Measurements from ENCODE around the gene APOL6.
A peak's percentile ranks its signal among the peaks of the same experiment; 100 is the strongest.

The APOL6 gene

GRCh38 chr22:35684270-35684700 is 36.0 kb downstream of the APOL6 start:
- TF ChIP-seq CTCF (IDR thresholded peaks at IDR 0.05; ENCODE audit: extremely low read depth, missing control alignments), result no peak
- DNase-seq (ENCODE audit: low spot score), result no peak

- no peak for TF ChIP-seq CTCF (IDR thresholded peaks at IDR 0.05; ENCODE audit: extremely low read depth, missing control alignments)
- DNase-seq (ENCODE audit: low spot score), result no peak
Measured at GRCh38 chr22:35684732-35685131, 36.5 kb downstream of the APOL6 start.

GRCh38 chr22:35685731-35686130 is 37.5 kb downstream of the APOL6 start:
- no peak for DNase-seq (ENCODE audit: low spot score)
- TF ChIP-seq CTCF (IDR thresholded peaks at IDR 0.05; ENCODE audit: extremely low read depth, missing control alignments), result no peak

GRCh38 chr22:35686298-35686697 is 38.1 kb downstream of the APOL6 start:
- no peak for TF ChIP-seq CTCF (IDR thresholded peaks at IDR 0.05; ENCODE audit: extremely low read depth, missing control alignments)
- peak; percentile 23 for DNase-seq (ENCODE audit: low spot score)

GRCh38 chr22:35687461-35687860 is 39.2 kb downstream of the APOL6 start:
- no peak for DNase-seq (ENCODE audit: low spot score)
- no peak for TF ChIP-seq CTCF (IDR thresholded peaks at IDR 0.05; ENCODE audit: extremely low read depth, missing control alignments)

- DNase-seq (ENCODE audit: low spot score), result no peak
- no peak for TF ChIP-seq CTCF (IDR thresholded peaks at IDR 0.05; ENCODE audit: extremely low read depth, missing control alignments)
Measured at GRCh38 chr22:35688913-35689675, 40.8 kb downstream of the APOL6 start.

GRCh38 chr22:35690001-35690400 is 41.8 kb downstream of the APOL6 start:
- no peak for DNase-seq (ENCODE audit: low spot score)
- no peak for TF ChIP-seq CTCF (IDR thresholded peaks at IDR 0.05; ENCODE audit: extremely low read depth, missing control alignments)
